Measurements from ENCODE around the gene SLC38A1. TPM values are rescaled to one million over a fixed set of nuclear protein-coding genes. Genes with fewer than 3 reads are reported as not detected.
"Not testable (repeated sequence)": the region's sequence is repeated elsewhere in the genome, so short reads cannot be mapped to it uniquely, and the experiment has no call there.

SLC38A1 gene
- total RNA-seq, 4 donors from 2014 or later = 237 to 472 (median 339) TPM

GRCh38 chr12:46253544-46254162 lies 15.2 kb downstream of the SLC38A1 start:
- Histone ChIP-seq H3K4me1 (no peaks in the 10 kb centered on the region), H3K27me3 (no peaks in the 10 kb centered on the region), H3K27ac (no peak overlapping the region), H3K4me3 (no peak overlapping the region), H3K36me3 (peaks cover 0 to 18% of the 10 kb centered on the region in 2 donors), H3K9me3 (no peaks in the 10 kb centered on the region)
- in situ Hi-C loops (cut with MboI; ENCODE audit: low sequenced_read_pairs in 4 of 4) (no loop called here), intact Hi-C loops (cut with DNase I; ENCODE audit: low total_unique reads) (no loop called here)
- ATAC-seq (no peak), DNase-seq (no peak)
- TF ChIP-seq CTCF (IDR thresholded peaks at IDR 0.05 in 4 of 5, conservative IDR thresholded peaks at IDR 0.05 in 1 of 5) (no peak), POLR2A (IDR thresholded peaks at IDR 0.05) (no peak)

- H3K4me3 ChIP-seq; ATAC-seq; H3K27ac ChIP-seq; H3K4me1 ChIP-seq; DNase-seq; intact Hi-C loops (cut with DNase I; ENCODE audit: low total_unique reads); H3K27me3 ChIP-seq; H3K9me3 ChIP-seq; in situ Hi-C loops (cut with MboI; ENCODE audit: low sequenced_read_pairs in 4 of 4): not testable (repeated sequence)
- H3K36me3 ChIP-seq = peaks cover 0 to 18% of the 10 kb centered on the region in 2 donors
Measured at GRCh38 chr12:46251994-46252393, 16.8 kb downstream of the SLC38A1 start.

GRCh38 chr12:46249960-46250359 lies 18.9 kb downstream of the SLC38A1 start:
- H3K36me3 ChIP-seq = peaks cover 0 to 23% of the 10 kb centered on the region in 2 donors
- intact Hi-C loops (cut with DNase I; ENCODE audit: low total_unique reads); H3K9me3 ChIP-seq; ATAC-seq; H3K27ac ChIP-seq; H3K4me3 ChIP-seq; in situ Hi-C loops (cut with MboI; ENCODE audit: low sequenced_read_pairs in 4 of 4); DNase-seq; H3K4me1 ChIP-seq; H3K27me3 ChIP-seq: not testable (repeated sequence)

GRCh38 chr12:46246021-46246700 lies 22.7 kb downstream of the SLC38A1 start:
- intact Hi-C loops (cut with DNase I; ENCODE audit: low total_unique reads) = no loop called here
- no peak overlapping the region for H3K4me3 ChIP-seq
- TF ChIP-seq POLR2A (IDR thresholded peaks at IDR 0.05) (no peak), CTCF (IDR thresholded peaks at IDR 0.05 in 4 of 5, conservative IDR thresholded peaks at IDR 0.05 in 1 of 5) (no peak)
- peaks cover 0 to 3% of the 10 kb centered on the region in 2 donors for H3K4me1 ChIP-seq
- no peak for ATAC-seq
- H3K27ac ChIP-seq = no peak overlapping the region
- no peaks in the 10 kb centered on the region for H3K9me3 ChIP-seq
- DNase-seq = no peak
- no peaks in the 10 kb centered on the region for H3K27me3 ChIP-seq
- in situ Hi-C loops (cut with MboI; ENCODE audit: low sequenced_read_pairs in 4 of 4) = no loop called here
- H3K36me3 ChIP-seq = peaks cover 0 to 11% of the 10 kb centered on the region in 2 donors

- Histone ChIP-seq H3K27me3 (no peaks in the 10 kb centered on the region), H3K36me3 (peaks cover 0 to 21% of the 10 kb centered on the region in 2 donors), H3K9me3 (no peaks in the 10 kb centered on the region), H3K4me1 (peaks cover 0 to 3% of the 10 kb centered on the region in 2 donors), H3K27ac (no peak overlapping the region), H3K4me3 (no peak overlapping the region)
- DNase-seq (no peak), ATAC-seq (no peak)
- intact Hi-C loops (cut with DNase I; ENCODE audit: low total_unique reads) (no loop called here), in situ Hi-C loops (cut with MboI; ENCODE audit: low sequenced_read_pairs in 4 of 4) (no loop called here)
- TF ChIP-seq CTCF (IDR thresholded peaks at IDR 0.05 in 4 of 5, conservative IDR thresholded peaks at IDR 0.05 in 1 of 5) (no peak), POLR2A (IDR thresholded peaks at IDR 0.05) (no peak)
Measured at GRCh38 chr12:46244997-46245396, 23.8 kb downstream of the SLC38A1 start.
